HG03045 (cell line): ENCODE results near the gene VAV3.

Source experiments
- ATAC-seq: cut with Tn5 transposase; IDR thresholded peaks from one replicate; pipeline ENCODE4 v1.9.1; 2021; ENCODE audit warnings: mild to moderate bottlenecking, moderate library complexity; ENCODE audit not compliant: unreplicated experiment

The VAV3 gene

GRCh38 chr1:107691540-107691939, 273.4 kb downstream of the VAV3 start:
- ATAC-seq: no peak

- ATAC-seq: no peak
Measured at GRCh38 chr1:107690491-107690890, 274.5 kb downstream of the VAV3 start.

- no peak for ATAC-seq
Measured at GRCh38 chr1:107689733-107690132, 275.2 kb downstream of the VAV3 start.

GRCh38 chr1:107689159-107689558, 275.8 kb downstream of the VAV3 start:
- no peak for ATAC-seq

GRCh38 chr1:107687849-107688753, 276.9 kb downstream of the VAV3 start:
- ATAC-seq: no peak

GRCh38 chr1:107683683-107684082, 281.3 kb downstream of the VAV3 start:
- ATAC-seq: no peak

- ATAC-seq: no peak
Measured at GRCh38 chr1:107683191-107683657, 281.8 kb downstream of the VAV3 start.

- no peak for ATAC-seq
Measured at GRCh38 chr1:107682467-107682866, 282.5 kb downstream of the VAV3 start.

GRCh38 chr1:107681001-107681479, 283.9 kb downstream of the VAV3 start:
- no peak for ATAC-seq

- no peak for ATAC-seq
Measured at GRCh38 chr1:107680579-107680985, 284.4 kb downstream of the VAV3 start.

GRCh38 chr1:107679411-107679953, 285.5 kb downstream of the VAV3 start:
- ATAC-seq: no peak

- ATAC-seq: no peak
Measured at GRCh38 chr1:107678993-107679392, 286.0 kb downstream of the VAV3 start.

- ATAC-seq: no peak
Measured at GRCh38 chr1:107677697-107678096, 287.3 kb downstream of the VAV3 start.

- ATAC-seq: no peak
Measured at GRCh38 chr1:107674486-107674885, 290.5 kb downstream of the VAV3 start.

- ATAC-seq: no peak
Measured at GRCh38 chr1:107673006-107673405, 292.0 kb downstream of the VAV3 start.

GRCh38 chr1:107670397-107671040, 294.5 kb downstream of the VAV3 start:
- no peak for ATAC-seq

GRCh38 chr1:107669996-107670395, 295.0 kb downstream of the VAV3 start:
- no peak for ATAC-seq

GRCh38 chr1:107668762-107669161, 296.2 kb downstream of the VAV3 start:
- ATAC-seq: no peak

GRCh38 chr1:107666493-107666892, 298.5 kb downstream of the VAV3 start:
- ATAC-seq: no peak

- no peak for ATAC-seq
Measured at GRCh38 chr1:107664982-107665925, 299.7 kb downstream of the VAV3 start.

- no peak for ATAC-seq
Measured at GRCh38 chr1:107662971-107663370, 302.0 kb downstream of the VAV3 start.
